ENCODE results near the gene ORAI3. TPM values are rescaled to one million over a fixed set of nuclear protein-coding genes. Genes with fewer than 3 reads are reported as not detected.

ORAI3 gene
- total RNA-seq, 1 donor from 2014 or later = 19.5 TPM

DNA sequence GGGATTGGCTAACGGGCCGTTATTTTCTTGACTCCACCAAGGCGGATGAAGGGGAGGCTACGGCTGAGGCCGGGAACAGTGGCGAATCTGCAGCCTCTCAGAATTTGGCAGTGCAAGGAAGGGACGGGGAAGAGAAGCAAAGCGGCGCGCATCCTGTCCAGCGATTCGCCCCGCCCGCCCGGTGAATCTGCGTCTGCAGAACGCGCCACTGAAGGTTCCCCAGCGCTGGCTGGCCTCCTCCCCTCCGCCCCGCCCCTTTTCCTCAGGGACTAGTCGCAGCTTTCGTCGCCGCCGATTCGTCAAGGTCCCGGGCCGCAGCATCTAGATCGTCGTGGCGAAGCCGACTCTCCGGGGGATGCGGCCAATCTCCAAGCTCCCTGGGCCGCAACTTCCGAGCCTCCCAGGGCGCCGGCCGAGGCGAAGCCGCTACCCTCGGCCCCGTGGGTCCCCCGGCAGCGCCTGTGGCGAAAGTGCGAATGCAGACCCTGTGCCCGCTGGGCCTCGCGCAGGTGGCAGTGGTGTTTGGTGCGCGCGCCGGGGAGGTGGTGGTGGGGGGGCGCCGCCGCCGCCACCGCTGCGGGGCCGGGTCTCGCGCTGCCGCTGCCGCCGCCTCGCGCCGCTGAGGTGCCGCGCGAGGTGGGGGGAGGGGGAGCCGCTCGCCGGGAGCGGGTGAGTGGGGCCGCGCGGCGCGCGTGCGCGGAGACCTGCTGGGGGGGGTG lies 8.7 kb downstream of the ORAI3 start, which contains the start of gene SETD1A:
SETD1A (plus strand) TSS at position 299 of the 719 bp plus-strand sequence. CDS start 978 bp downstream, outside the sequence.
- peak within 1 kb of the TSS; percentile 98 for H3K27ac ChIP-seq
- H3K27me3 ChIP-seq = no peaks in the 10 kb centered on the region
- peaks cover 16% of the 10 kb centered on the region for H3K4me1 ChIP-seq
- no peaks in the 10 kb centered on the region for H3K9me3 ChIP-seq
- peak within 1 kb of the TSS; percentile 83 for H3K4me3 ChIP-seq
- DNase-seq = peak; percentile 98
- intact Hi-C loops (cut with DNase I) = no loop called here
- ATAC-seq = peak; percentile 93
- peaks cover 36% of the 10 kb centered on the region for H3K36me3 ChIP-seq
- TF ChIP-seq, protein P1, sequence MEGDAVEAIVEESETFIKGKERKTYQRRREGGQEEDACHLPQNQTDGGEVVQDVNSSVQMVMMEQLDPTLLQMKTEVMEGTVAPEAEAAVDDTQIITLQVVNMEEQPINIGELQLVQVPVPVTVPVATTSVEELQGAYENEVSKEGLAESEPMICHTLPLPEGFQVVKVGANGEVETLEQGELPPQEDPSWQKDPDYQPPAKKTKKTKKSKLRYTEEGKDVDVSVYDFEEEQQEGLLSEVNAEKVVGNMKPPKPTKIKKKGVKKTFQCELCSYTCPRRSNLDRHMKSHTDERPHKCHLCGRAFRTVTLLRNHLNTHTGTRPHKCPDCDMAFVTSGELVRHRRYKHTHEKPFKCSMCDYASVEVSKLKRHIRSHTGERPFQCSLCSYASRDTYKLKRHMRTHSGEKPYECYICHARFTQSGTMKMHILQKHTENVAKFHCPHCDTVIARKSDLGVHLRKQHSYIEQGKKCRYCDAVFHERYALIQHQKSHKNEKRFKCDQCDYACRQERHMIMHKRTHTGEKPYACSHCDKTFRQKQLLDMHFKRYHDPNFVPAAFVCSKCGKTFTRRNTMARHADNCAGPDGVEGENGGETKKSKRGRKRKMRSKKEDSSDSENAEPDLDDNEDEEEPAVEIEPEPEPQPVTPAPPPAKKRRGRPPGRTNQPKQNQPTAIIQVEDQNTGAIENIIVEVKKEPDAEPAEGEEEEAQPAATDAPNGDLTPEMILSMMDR (IDR thresholded peaks at IDR 0.05) = no peak

GRCh38 chr16:30958175-30959079 lies 9.6 kb downstream of the ORAI3 start:
- DNase-seq = peak; percentile 83

GRCh38 chr16:30961384-30961783 lies 12.5 kb downstream of the ORAI3 start:
- Histone ChIP-seq H3K36me3 (peaks cover 73% of the 10 kb centered on the region), H3K27ac (no peak overlapping the region), H3K27me3 (no peaks in the 10 kb centered on the region), H3K4me3 (no peak overlapping the region), H3K9me3 (no peaks in the 10 kb centered on the region), H3K4me1 (peaks cover 10% of the 10 kb centered on the region)
- no peak for DNase-seq
- ATAC-seq = no peak
- intact Hi-C loops (cut with DNase I) = no loop called here
- TF ChIP-seq, protein P1 (IDR thresholded peaks at IDR 0.05) = no peak

More at GRCh38 chr16:30958175-30959079, 9.6 kb downstream of the ORAI3 start:
- TF ChIP-seq, protein P1 (IDR thresholded peaks at IDR 0.05) = no peak
- Histone ChIP-seq H3K4me1 (peaks cover 15% of the 10 kb centered on the region), H3K4me3 (peak overlapping the region; percentile 83), H3K36me3 (peaks cover 44% of the 10 kb centered on the region), H3K27ac (peak overlapping the region; percentile 98), H3K27me3 (no peaks in the 10 kb centered on the region), H3K9me3 (no peaks in the 10 kb centered on the region)
- ATAC-seq = peak; percentile 36
- intact Hi-C loops (cut with DNase I) = no loop called here

DNA sequence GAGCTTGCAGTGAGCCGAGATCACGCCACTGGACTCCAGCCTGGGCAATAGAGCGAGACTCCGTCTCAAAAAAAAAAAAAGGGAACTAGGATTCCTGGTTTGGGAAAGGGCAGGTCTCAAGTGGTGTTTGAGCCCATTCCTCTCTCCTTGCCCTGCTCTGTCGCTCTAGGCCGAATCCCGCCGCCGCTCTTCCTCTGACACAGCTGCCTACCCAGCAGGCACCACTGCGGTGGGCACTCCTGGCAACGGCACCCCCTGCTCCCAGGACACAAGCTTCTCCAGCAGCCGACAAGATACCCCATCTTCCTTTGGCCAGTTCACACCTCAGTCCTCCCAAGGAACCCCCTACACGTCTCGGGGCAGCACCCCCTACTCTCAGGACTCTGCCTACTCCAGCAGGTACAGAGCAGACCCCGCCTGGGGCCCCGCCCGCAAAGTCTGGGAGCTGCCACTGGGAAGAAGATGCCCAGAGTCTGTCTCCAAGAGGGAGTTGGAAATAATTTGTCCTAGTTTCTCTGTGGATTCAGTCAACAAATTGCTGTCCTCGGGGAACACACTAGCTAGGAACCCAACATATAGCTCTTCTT lies 15.2 kb downstream of the ORAI3 start:
- intact Hi-C loops (cut with DNase I) = no loop called here
- Histone ChIP-seq H3K4me3 (no peak overlapping the region), H3K27me3 (no peaks in the 10 kb centered on the region), H3K4me1 (peaks cover 4% of the 10 kb centered on the region), H3K9me3 (no peaks in the 10 kb centered on the region), H3K36me3 (peaks cover 99% of the 10 kb centered on the region), H3K27ac (no peak overlapping the region)
- DNase-seq (no peak), ATAC-seq (no peak)
- TF ChIP-seq, protein P1 (IDR thresholded peaks at IDR 0.05) = no peak

DNA sequence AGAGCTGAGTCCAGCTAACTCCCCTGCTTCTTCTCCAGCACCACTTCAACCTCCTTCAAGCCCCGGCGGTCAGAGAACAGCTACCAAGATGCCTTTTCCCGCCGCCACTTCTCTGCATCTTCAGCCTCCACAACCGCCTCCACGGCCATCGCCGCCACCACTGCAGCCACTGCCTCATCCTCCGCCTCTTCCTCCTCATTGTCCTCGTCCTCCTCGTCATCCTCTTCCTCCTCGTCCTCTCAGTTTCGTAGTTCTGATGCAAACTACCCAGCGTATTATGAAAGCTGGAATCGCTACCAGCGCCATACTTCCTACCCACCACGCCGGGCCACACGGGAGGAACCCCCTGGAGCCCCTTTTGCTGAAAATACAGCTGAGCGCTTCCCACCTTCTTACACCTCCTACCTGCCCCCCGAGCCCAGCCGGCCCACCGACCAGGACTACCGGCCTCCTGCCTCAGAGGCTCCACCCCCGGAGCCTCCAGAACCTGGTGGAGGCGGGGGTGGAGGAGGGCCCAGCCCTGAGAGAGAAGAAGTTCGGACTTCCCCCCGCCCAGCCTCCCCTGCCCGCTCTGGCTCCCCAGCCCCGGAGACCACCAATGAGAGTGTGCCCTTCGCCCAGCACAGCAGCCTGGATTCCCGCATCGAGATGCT lies 15.8 kb downstream of the ORAI3 start:
- TF ChIP-seq, protein P1 (IDR thresholded peaks at IDR 0.05) = no peak
- ATAC-seq (no peak), DNase-seq (no peak)
- intact Hi-C loops (cut with DNase I) = no loop called here
- H3K27me3 ChIP-seq = no peaks in the 10 kb centered on the region
- no peaks in the 10 kb centered on the region for H3K4me1 ChIP-seq
- no peak overlapping the region for H3K27ac ChIP-seq
- peaks cover 100% of the 10 kb centered on the region for H3K36me3 ChIP-seq
- H3K4me3 ChIP-seq = no peak overlapping the region
- H3K9me3 ChIP-seq = no peaks in the 10 kb centered on the region

Measured in upper lobe of right lung (tissue), 1 donor.